GM21447 (cell line): ENCODE data around the gene RPTOR.

Experiments used
- ATAC-seq: cut with Tn5 transposase; IDR thresholded peaks from one replicate; pipeline ENCODE4 v1.9.1; 2021; ENCODE audit not compliant: unreplicated experiment

The RPTOR gene

GRCh38 chr17:80836971-80837481, 292.4 kb downstream of the RPTOR start:
- ATAC-seq, result no peak

GRCh38 chr17:80837711-80838110, 293.1 kb downstream of the RPTOR start:
- no peak for ATAC-seq

DNA sequence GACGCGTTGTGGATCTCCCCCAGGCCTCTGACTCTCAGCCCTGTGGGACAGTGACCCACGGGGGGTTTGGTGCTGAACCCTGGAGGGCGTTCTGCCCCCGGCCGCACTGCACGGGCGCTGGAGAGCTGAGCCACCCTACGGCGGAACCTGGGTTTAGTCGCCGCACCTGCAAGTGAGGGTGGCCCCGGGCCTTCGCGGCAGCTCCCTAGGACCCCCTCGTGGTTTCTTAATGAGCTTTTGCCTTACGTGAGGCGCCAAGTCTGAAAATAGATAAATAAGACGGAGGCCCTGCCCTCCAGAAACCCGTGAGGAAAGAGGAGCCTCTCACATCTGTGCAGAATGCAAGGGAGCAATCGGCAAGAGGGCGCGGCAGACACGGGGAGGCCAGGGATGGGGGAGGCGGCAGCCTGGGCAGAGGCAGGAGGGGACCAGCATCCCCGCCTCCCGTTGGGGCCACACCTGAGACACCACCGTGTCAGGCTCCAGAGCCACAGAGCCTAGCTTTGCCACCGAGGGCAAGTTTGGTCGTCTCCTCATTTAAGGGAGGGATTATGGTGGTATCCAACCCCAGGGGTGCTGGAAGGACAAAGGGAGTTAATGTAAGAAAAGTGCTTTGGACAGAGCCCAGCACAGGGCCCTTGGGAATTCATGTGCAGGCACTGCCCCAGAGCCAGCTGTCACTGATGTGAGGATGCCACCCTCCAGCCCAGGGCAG, 293.8 kb downstream of the RPTOR start:
- no peak for ATAC-seq

- no peak for ATAC-seq
Observed at GRCh38 chr17:80839026-80839345, 294.3 kb downstream of the RPTOR start.

GRCh38 chr17:80839511-80839941, 294.9 kb downstream of the RPTOR start:
- no peak for ATAC-seq

- ATAC-seq, result no peak
Observed at GRCh38 chr17:80839970-80840369, 295.3 kb downstream of the RPTOR start.

DNA sequence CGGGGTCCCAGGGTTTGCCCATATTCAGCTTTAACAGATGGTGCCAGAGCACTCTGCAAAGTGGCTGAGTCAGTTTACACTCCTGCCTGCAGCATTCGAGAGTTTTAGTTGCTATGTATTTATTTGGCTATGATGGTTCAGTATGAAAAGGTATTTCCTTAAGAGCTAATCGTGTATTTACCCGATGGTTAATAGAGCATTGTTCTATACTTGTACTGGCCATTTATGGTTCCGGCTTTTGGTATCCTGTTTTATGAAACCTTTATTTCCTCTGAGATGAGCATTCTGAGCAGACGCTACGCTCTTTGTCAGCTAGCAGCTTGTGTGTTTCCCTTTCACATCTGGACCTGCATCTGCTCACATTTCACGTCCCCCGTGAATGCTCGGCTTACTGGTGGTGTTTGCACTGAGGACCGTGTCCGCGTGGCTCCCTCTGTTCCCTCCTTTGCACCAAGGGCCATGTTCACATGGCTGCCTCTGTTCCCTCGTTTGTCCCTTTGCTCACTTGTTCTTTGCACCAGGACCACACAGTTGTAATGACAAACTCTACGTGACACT, 297.9 kb downstream of the RPTOR start:
- ATAC-seq, result no peak

DNA sequence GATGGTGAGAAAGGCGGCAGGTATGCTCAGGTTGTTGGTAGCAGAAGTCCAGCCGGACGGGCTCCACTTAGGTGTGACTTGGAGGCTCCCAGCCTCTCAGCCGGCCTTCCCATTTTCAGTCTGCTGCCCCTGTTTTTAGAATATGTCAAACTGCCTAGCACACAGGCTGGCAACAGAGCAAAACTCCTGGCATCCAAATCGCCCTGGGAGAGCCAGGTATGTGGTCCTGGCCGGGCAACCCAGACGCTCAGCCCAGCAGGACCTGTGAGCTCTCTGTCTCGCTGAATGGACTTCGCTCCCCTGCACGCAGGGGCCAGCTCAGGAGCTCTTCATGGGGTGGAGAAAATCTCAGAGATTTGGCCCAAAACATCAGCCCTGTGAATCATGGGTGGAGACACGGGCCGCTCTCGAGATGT, 299.1 kb downstream of the RPTOR start:
- no peak for ATAC-seq

DNA sequence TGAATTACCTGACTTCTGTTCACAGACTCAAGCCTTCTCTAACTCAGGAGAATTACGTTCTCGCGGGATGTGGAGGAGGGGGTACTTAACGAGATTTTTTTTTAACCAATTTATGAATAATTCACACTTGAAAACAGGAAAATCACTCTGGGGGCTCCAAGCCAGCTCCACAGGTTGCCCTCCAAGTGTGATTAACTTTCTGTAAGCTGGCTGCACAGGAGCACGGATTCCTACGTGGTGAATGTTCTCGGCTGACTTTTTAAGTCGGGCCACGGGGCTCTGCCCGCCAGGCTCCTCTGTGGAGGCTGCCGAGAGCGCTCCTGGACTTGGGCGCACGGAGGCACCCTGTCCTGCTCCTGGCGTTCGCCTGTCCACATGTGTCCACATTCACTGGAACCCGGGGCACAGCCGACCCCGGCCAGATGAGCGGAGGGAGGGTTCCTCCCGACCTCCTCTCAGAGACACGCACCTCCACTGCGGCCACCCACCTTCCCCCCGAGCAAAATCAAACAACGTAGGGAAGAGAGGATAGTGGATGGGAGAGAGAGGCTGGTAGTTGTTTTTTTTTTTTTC, 299.9 kb downstream of the RPTOR start:
- no peak for ATAC-seq

- ATAC-seq, result no peak
Observed at GRCh38 chr17:80845069-80845862, 300.6 kb downstream of the RPTOR start.

GRCh38 chr17:80845863-80846671, 301.4 kb downstream of the RPTOR start:
- no peak for ATAC-seq

DNA sequence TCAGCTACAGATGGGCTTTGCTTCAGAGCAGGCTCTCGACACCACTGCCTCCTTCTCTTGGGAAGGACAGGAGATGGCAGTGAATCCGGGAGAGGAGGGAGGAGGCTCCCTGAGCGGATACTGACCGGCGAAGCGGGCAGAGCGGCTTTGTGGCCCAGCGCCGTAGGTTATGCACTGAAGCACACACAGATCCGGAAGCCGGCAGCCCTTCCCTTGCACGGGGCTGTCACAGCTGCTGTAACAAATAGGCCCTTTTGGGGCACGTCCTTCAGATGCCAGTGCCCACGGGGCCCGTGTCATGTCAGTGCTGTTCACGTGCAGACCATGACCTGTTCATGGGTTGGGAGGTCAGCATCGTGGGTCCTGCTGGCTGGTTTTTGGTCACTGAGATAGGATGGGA, 302.3 kb downstream of the RPTOR start:
- no peak for ATAC-seq

GRCh38 chr17:80847496-80848230, 303.0 kb downstream of the RPTOR start:
- no peak for ATAC-seq

- no peak for ATAC-seq
Observed at GRCh38 chr17:80848449-80849102, 303.9 kb downstream of the RPTOR start.

GRCh38 chr17:80849119-80849518, 304.5 kb downstream of the RPTOR start:
- no peak for ATAC-seq

DNA sequence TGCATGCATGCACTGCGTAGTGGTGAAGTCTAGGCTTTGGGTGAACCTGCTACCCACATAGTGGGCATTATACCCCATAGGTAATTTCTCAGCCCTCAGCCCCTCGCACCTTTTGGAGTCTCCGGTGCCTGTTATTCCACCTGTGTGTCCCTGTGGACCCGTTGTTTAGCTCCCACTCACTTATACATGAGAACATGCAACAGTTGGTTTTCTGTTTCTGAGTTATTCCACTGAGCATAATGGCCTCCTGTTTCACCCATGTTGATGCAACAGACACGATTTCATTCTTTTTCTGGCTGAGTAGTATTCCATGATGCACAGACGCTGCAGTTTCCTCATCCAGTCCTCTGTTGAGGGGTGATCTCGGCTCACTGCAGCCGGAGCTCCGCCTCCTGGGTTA, 305.5 kb downstream of the RPTOR start:
- no peak for ATAC-seq

GRCh38 chr17:80850817-80851216, 306.2 kb downstream of the RPTOR start:
- ATAC-seq, result no peak

DNA sequence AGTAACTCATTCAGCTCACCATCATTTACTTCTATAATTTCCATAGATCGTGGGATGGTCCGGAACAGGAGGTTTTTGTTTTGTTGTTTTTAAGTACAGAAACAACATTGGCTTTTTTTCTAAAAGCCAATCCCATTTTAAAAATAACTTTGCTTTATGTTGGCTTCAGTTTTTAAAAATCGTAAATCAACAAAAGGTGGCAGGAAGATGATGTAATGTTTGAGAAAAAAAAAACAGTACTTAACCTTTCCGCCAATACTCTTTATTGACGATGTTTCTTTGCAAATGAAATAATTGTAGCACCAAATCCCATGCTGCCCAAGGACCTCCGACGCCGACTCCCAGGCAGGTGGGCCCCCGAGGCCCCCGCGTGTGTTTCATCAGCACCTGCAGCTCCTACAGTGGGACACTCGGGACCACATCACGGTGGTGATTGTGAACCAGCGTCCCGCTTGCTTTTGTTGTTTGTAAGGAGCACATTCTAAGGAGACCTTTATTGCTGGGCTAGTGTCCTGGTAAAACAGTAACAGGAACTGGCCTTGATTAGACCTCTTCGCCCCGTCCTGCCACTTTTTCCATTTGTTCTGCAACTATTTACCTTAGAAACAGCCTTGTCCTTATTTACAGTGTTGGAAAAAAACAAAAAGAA, 306.8 kb downstream of the RPTOR start:
- no peak for ATAC-seq

- ATAC-seq, result no peak
Observed at GRCh38 chr17:80852476-80853015, 307.9 kb downstream of the RPTOR start.
